Caco-2 (cell line): ENCODE measurements around the gene HM13. TPM values are rescaled to one million over a fixed set of nuclear protein-coding genes. Genes with fewer than 3 reads are reported as not detected.

Experiments used
- BruUV-seq: library from RNA; stranded (reverse); fragments of 400-500 nt; replicated peaks from 2 replicates; lab custom pipeline; 2021; lab: Mats Ljungman, UMichigan
- CTCF ChIA-PET: fragments of 300-600 bp; sonication (Branson Sonifier 250); formaldehyde crosslinking; loops from one replicate; lab custom pipeline; 2022; ENCODE audit warnings: antibody characterized with exemption; lab: Charles Lee
- POLR2A ChIA-PET: fragments of 300-600 bp; sonication (Branson Sonifier 250); formaldehyde crosslinking; loops from one replicate; lab custom pipeline; 2022; ENCODE audit warnings: antibody characterized with exemption; lab: Charles Lee
- DNase-seq, 2 experiments: peaks; one replicate each; pipeline versions ENCODE4 v3.0.0 to v3.0.0-alpha.2; 2020 to 2022
- H3K27me3 ChIP-seq: replicated peaks from 2 replicates; pipeline ENCODE4 v1.6.0; 2011; ENCODE audit warnings: low read length; ENCODE audit not compliant: control insufficient read depth, insufficient read depth
- H3K36me3 ChIP-seq: 2 replicates; pipeline ENCODE4 v1.5.1; 2011; ENCODE audit warnings: low read length; ENCODE audit not compliant: control insufficient read depth, insufficient read depth
- H3K4me1 ChIP-seq: fragments of 250-450 bp; sonication (Bioruptor Pico); 2 replicates; pipeline ENCODE4 v1.5.1; 2020; ENCODE audit warnings: mild to moderate bottlenecking
- H3K4me3 ChIP-seq: 2 replicates; pipeline ENCODE4 v1.5.1; 2011; ENCODE audit warnings: low read depth, mild to moderate bottlenecking, control low read depth, low read length
- H3K9me3 ChIP-seq: fragments of 250-450 bp; sonication (Bioruptor Pico); 2 replicates; pipeline ENCODE4 v1.5.1; 2020; ENCODE audit warnings: mild to moderate bottlenecking, moderate library complexity
- H3K27ac Mint-ChIP-seq: one replicate; pipeline ENCODE4 v1.8.0; 2022; ENCODE audit warnings: mixed read lengths; ENCODE audit not compliant: unreplicated experiment
- H3K27me3 Mint-ChIP-seq: one replicate; pipeline ENCODE4 v1.8.0; 2022; ENCODE audit warnings: mixed read lengths; ENCODE audit not compliant: insufficient read depth, unreplicated experiment
- H3K36me3 Mint-ChIP-seq: one replicate; pipeline ENCODE4 v1.8.0; 2022; ENCODE audit warnings: mild to moderate bottlenecking, mixed read lengths; ENCODE audit not compliant: insufficient read depth, unreplicated experiment
- H3K4me1 Mint-ChIP-seq: one replicate; pipeline ENCODE4 v1.8.0; 2022; ENCODE audit warnings: low read depth, mixed read lengths; ENCODE audit not compliant: unreplicated experiment
- H3K4me3 Mint-ChIP-seq: one replicate; pipeline ENCODE4 v1.8.0; 2022; ENCODE audit warnings: mild to moderate bottlenecking, moderate library complexity, mixed read lengths; ENCODE audit not compliant: unreplicated experiment
- H3K9me3 Mint-ChIP-seq: one replicate; pipeline ENCODE4 v1.8.0; 2022; ENCODE audit warnings: mixed read lengths; ENCODE audit not compliant: unreplicated experiment
- CTCF ChIP-seq, 2 experiments: fragments of 200-600 bp in 1 of 2; IDR thresholded peaks; 1 replicate in 1 of 2; 2 replicates in 1 of 2; pipeline versions ENCODE4 v1.5.1 to v1.8.0; 2011 to 2022; ENCODE audit warnings: antibody characterized with exemption in 1 of 2, control low read depth in 1 of 2, inconsistent platforms in 1 of 2, low read depth in 1 of 2, low read length in 1 of 2, mild to moderate bottlenecking in 1 of 2, moderate library complexity in 1 of 2; ENCODE audit not compliant: insufficient read depth in 1 of 2, severe bottlenecking in 1 of 2, unreplicated experiment in 1 of 2
- intact Hi-C: fragments of 100-400 bp; cut with micrococcal nuclease; formaldehyde crosslinking; loops from one replicate; pipeline ENCODE4 v1.10.0; 2022; ENCODE audit not compliant: unreplicated experiment
- total RNA-seq: library from RNA; stranded (reverse); gene quantifications from 2 replicates; pipeline ENCODE4 v1.2.3, GENCODE V29; 2022

Gene HM13
- total RNA-seq, 1 experiment from 2014 or later: 443 TPM

GRCh38 chr20:31566319-31566657 is 52.0 kb downstream of the HM13 start:
- no peak for DNase-seq
- Histone ChIP-seq H3K9me3 (no peaks in the 10 kb centered on the region), H3K4me1 (peaks cover 4% of the 10 kb centered on the region), H3K4me3 (no peak overlapping the region), H3K27me3 (no peaks in the 10 kb centered on the region), H3K36me3 (peaks cover 15% of the 10 kb centered on the region)
- POLR2A ChIA-PET: interaction anchor here (0.9 kb wide), 1 partner anchor 47 kb away, joined by 6 read pairs; no protein-coding TSS in a partner anchor
- peaks cover 87% of the 10 kb centered on the region for H3K36me3 Mint-ChIP-seq
- intact Hi-C loops: no loop called here
- no peak overlapping the region for H3K4me3 Mint-ChIP-seq
- H3K27me3 Mint-ChIP-seq: no peaks in the 10 kb centered on the region
- H3K9me3 Mint-ChIP-seq: no peaks in the 10 kb centered on the region
- CTCF ChIA-PET: interaction anchor here (1.2 to 28.6 kb wide), 2 partner anchors 42 to 63 kb away, joined by 4 to 1708 read pairs; partner anchors contain the start of gene ID1
- TF ChIP-seq CTCF (IDR thresholded peaks at IDR 0.05; ENCODE audit: insufficient read depth in 1 of 2, low read depth in 1 of 2, low read length in 1 of 2, severe bottlenecking in 1 of 2, unreplicated experiment in 1 of 2): no peak
- BruUV-seq: no TSS peak
- peaks cover 20% of the 10 kb centered on the region for H3K4me1 Mint-ChIP-seq
- H3K27ac Mint-ChIP-seq: no peak overlapping the region

DNA sequence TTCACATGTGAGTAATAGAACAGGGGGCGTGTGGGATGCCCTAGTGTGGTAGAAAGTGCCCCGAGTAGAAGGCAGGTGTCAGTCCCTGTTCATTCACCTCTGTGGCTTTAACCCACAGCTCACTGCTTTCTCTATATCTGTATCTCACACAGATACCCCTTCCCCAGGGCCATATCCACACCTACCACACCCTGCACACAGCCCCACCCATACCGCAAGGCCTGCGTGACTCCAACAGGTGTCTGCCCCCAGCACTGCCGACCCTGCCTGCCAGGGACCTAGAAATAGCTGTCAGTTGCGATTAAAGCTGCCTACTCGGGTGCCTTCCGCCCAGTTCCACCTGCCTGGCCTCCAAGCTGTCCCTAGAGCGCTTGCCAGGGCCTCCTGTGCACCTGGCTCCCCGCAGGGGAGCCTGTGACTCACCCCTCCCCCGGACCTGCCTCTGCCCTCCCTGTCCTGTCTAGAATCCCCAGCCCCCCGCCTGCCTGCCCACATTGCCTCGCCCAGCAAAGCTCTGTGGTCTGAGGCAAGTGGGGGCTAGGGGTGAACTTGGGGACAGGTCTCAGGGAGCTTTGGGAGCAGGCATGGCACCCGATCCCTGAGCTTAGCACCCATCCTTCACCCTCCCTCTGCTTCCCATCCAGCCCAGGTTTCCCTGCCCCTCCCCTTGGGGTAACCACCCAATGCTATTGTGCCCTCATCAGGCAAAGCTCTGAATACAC is 52.6 kb downstream of the HM13 start:
- Mint-ChIP-seq H3K27ac (peak overlapping the region; percentile 66), H3K4me1 (peaks cover 25% of the 10 kb centered on the region), H3K4me3 (no peak overlapping the region), H3K9me3 (no peaks in the 10 kb centered on the region), H3K36me3 (peaks cover 87% of the 10 kb centered on the region), H3K27me3 (no peaks in the 10 kb centered on the region)
- ChIA-PET CTCF (interaction anchor here (0.6 to 28.6 kb wide), 7 partner anchors 11 to 386 kb away, joined by 3 to 1708 read pairs (median 4); partner anchors contain the start of gene ID1), POLR2A (interaction anchor here (0.5 to 1.5 kb wide), 3 partner anchors 10 to 46 kb away, joined by 3 to 6 read pairs (median 4); no protein-coding TSS in a partner anchor)
- BruUV-seq: no TSS peak
- Histone ChIP-seq H3K9me3 (no peaks in the 10 kb centered on the region), H3K27me3 (no peaks in the 10 kb centered on the region), H3K36me3 (peaks cover 13% of the 10 kb centered on the region), H3K4me1 (peaks cover 5% of the 10 kb centered on the region), H3K4me3 (no peak overlapping the region)
- intact Hi-C loops: no loop called here
- DNase-seq: no peak
- no peak for TF ChIP-seq CTCF (IDR thresholded peaks at IDR 0.05; ENCODE audit: insufficient read depth in 1 of 2, low read depth in 1 of 2, low read length in 1 of 2, severe bottlenecking in 1 of 2, unreplicated experiment in 1 of 2)

DNA sequence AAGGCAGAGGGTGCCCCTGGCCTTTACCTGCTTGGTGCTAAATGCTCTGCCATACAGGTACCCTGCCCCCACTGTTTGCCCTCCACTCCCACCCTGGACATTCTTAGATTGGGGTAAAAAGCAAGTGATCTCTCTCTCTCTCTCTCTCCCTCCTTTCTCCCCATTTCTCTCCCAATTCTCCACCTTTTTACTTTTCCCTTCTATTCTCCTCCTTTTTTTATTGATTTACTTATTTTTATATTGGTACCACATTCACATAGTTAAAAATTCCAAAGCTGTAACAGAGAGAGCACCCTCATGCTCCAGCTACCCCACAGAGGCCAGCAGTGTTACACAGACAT is 53.1 kb downstream of the HM13 start:
- H3K27ac Mint-ChIP-seq: peak overlapping the region; percentile 66
- Histone ChIP-seq H3K27me3 (no peaks in the 10 kb centered on the region), H3K4me1 (peaks cover 10% of the 10 kb centered on the region), H3K4me3 (no peak overlapping the region), H3K36me3 (peaks cover 11% of the 10 kb centered on the region), H3K9me3 (no peaks in the 10 kb centered on the region)
- H3K36me3 Mint-ChIP-seq: peaks cover 87% of the 10 kb centered on the region
- ChIA-PET POLR2A (interaction anchor here (0.5 to 1.5 kb wide), 2 partner anchors 9 to 41 kb away, joined by 3 to 4 read pairs; no protein-coding TSS in a partner anchor), CTCF (interaction anchor here (0.6 to 28.6 kb wide), 9 partner anchors 10 to 385 kb away, joined by 3 to 1708 read pairs (median 4); partner anchors contain the start of gene ID1)
- no peak for DNase-seq
- no peaks in the 10 kb centered on the region for H3K27me3 Mint-ChIP-seq
- H3K9me3 Mint-ChIP-seq: no peaks in the 10 kb centered on the region
- no TSS peak for BruUV-seq
- no peak for TF ChIP-seq CTCF (IDR thresholded peaks at IDR 0.05; ENCODE audit: insufficient read depth in 1 of 2, low read depth in 1 of 2, low read length in 1 of 2, severe bottlenecking in 1 of 2, unreplicated experiment in 1 of 2)
- peaks cover 31% of the 10 kb centered on the region for H3K4me1 Mint-ChIP-seq
- H3K4me3 Mint-ChIP-seq: no peak overlapping the region
- intact Hi-C loops: no loop called here
